T-helper 22 cell (primary cell): Measurements from ENCODE around the gene ACAP2.
"Not testable (repeated sequence)": the region's sequence is repeated elsewhere in the genome, so short reads cannot be mapped to it uniquely, and the experiment has no call there.

ENCODE experiments used
- DNase-seq: peaks from one replicate; pipeline ENCODE4 v3.0.0-alpha.2; 2020; ENCODE audit warnings: low read depth

The ACAP2 gene

DNA sequence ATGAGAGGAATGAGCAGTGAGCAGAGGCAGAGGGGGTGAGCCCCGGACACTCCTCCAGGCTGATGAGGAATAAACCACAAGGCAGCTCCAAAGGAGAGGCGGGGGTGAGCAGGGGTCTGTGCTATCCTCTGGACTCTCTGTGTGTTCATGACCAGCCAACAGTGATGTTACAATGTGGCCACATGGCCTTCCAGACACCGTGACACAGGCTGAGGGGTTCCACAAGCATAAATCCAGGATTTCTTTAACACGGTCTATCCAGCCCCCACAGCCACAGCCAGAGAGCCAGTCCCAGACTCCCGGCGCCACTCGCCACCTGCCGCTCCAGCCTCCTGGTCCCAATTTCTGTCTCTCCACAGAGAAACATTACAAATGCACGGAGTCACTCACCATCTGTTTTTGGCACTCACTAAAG, 196.2 kb downstream of the ACAP2 start:
- DNase-seq, result no peak

DNA sequence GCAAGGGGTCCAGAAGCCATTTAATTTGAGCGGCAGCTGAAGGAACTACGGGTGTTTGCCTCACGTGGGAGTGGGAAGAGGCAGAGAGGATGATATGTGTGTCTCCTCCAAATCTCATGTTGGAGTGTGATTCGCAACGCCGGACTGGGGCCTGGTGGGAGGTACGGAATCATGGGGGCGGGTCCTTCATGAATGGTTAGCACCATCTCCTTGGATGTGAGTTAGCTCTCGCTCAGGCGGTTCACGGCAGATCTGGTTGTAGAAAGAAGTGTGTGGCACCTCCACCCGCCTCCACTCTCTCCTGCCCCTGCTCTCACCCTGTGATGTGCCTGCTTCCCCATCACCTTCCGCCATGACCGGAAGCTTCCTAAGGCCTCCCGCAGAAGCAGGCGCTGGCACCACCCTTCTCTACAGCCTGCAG, 197.3 kb downstream of the ACAP2 start:
- DNase-seq, result no peak

GRCh38 chr3:195241592-195242355, 201.0 kb downstream of the ACAP2 start:
- DNase-seq, result no peak

DNA sequence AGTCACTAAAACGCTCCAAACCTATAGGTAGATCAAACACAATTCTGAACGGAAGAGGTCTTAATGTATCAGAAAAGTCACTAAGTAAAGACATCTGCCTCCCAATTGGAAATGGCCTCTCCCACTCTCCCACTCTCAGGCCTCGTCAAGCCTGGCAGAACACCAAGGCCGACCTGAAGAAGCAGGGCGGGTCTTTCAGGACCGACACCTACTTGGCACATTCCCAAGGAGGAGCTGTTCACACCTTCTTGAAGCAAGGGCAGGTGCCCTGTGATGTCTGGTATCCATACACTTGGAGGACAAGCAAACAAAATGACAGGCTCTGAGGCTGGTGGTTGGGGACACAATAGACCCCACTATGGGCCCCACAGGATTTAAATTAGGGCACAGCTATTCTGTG, 201.9 kb downstream of the ACAP2 start:
- no peak for DNase-seq

DNA sequence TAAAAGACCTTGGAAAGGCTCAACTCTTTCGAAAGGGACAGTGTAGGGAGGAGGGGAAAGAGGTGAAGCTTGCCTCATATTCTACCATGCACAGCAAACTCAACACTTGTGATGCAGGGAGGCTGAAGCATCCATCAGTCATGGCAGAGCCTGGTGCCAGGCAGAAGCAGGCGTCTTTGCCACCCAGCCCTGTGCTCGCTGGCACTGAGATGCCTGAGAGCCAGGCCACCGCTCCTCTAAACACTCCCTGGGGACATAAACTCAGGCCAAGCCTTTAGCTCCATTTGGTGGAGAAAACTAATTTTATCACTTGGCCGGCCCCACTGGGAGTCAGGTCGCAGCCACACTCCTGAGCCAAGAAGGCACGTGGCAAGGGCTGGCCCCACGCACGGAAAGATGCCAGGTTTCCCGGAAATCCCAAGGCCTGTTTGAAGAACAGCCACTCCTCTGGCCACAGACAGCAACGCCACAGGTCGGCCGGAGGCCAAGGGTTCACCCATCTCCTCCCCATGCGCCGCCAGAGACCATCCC, 202.6 kb downstream of the ACAP2 start:
- DNase-seq, result no peak

DNA sequence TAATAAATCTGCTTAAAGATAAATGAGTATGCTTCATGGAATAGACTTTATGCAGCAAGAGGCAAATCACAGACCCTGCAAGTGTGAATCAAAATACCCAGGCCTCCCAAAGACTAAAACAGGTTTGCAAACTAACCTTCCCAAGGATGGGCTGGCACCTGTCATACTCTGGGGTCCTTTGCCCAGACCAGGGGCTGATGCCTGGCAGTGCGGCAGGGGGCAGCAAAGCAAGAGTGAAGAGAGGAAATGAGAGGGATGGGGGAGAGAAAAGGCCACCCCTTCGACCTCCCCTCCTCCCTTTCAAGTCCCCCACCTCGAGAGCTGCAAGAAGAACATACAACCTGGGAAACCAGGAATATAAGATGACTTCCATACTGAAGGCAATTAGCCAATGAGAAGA, 203.7 kb downstream of the ACAP2 start:
- no peak for DNase-seq

- no peak for DNase-seq
Measured at GRCh38 chr3:195238586-195239118, 204.2 kb downstream of the ACAP2 start.

DNA sequence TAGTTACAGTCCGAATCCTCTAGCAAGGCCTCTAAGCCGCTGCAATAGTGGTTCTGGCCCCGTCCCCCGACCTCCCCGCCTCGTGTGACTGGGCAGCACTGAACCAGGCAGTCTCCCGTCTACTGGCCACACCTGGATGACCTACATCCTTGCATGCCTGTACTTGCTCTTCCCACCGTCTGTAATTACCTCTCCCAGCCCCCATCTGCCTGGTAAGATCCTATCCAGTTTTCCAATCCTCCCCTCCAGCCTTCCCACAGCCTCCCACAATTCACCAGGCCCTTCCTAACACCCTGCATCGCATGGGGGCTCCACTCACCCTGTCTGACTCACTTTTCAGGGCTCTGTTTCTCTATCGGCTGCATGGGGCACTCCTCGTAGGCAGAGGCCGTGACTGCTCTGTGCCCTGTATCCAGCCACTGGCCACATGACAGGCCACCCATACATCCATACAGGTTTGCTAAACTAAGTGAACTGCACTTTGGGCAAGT, 204.7 kb downstream of the ACAP2 start:
- DNase-seq, result no peak

GRCh38 chr3:195236801-195237570, 205.8 kb downstream of the ACAP2 start:
- no peak for DNase-seq

DNA sequence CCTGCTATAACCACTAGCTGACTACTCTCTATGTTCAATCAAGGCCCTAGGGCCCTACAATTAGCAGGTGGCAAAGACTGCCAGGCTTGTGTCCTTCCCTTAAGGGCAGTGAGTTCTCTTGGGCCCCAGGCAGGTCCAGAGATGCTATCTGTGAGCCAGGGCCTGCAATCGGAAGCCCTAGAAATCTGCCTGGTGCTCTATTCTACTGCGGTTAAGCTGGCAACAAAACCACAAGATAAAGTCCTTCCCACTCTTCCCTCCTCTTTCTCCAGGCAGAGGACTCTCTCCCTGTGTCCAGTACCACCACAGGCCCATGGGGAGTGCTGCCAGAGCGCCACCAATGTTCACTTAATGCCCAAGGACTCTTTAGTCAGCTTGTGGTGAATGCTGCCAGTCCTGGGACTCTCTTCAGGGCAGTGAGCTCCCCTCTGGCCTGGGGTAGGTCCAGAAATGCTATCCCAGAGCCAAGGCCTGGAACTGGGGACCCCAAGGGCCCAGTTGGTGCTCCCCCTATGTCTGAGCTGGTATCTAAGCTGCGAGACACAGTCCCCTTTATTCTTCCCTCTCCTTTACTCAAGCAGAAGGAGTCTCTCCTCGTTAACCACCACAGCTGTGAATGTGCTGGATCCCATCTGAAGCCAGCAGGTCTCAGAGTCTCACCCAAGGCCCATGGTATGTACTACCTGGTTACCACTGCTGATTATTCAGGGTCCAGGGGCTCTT, 206.6 kb downstream of the ACAP2 start:
- no peak for DNase-seq

DNA sequence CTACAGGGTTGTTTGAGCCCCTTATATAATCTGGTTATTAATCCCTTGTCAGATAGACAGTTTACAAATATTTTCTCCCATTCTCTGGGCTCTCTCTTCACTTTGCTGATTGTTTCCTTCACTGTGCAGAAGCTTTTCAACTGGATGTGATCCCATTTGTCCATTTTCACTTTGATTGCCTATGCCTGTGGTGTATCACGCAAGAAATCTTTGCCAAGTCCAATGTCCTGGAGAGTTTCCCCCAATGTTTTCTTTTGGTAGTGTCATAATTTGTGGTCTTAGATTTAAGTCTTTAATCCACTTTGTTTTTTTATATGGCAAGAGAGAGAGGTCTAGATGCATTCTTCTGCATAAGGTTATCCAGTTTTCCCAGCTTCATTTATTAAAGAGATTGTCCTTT, 212.6 kb downstream of the ACAP2 start:
- no peak for DNase-seq

DNA sequence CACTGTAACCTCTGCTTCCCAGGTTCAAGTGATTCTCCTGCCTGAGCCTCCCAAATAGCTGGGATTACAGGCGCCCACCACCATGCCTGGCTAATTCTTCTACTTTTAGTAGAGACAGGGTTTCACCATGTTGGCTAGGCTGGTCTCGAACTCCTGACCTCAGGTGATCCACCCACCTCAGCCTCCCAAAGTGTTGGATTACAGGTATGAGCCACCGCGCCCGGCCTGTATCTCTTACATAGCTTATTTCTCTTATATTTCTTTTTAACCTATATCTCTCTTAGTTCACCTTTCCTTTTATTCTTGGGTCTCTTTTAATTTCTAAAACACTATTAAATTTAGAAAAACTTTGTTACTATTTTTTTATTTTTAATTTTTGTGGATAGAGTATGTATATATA, 213.9 kb downstream of the ACAP2 start:
- DNase-seq, result not testable (repeated sequence)

GRCh38 chr3:195227871-195228270, 214.9 kb downstream of the ACAP2 start:
- DNase-seq, result no peak

- no peak for DNase-seq
Measured at GRCh38 chr3:195226900-195227447, 215.8 kb downstream of the ACAP2 start.

DNA sequence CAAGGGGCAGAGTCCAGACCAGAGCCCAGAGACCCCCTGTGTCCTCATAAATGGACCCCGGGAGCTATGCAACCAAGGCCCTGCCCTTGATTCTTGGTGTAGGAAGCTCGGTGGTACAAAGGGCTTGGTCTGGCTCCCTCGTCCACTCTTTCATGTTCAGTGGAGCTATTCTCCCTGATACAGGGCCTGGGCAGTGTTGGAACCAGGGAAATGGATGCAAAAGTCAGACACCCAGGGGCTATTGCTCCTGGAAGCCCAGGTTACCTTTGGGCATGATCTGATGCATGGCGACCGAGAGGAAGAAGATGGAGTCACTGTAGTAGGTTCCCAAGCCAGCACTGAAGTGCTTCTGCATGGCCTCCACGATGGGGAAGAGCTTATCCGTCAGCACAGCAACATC, 216.4 kb downstream of the ACAP2 start:
- DNase-seq, result no peak

GRCh38 chr3:195224980-195225580, 217.7 kb downstream of the ACAP2 start:
- DNase-seq, result no peak
